GM20431 (cell line): ENCODE results near the gene PHF20.
"Not testable (repeated sequence)": the region's sequence is repeated elsewhere in the genome, so short reads cannot be mapped to it uniquely, and the experiment has no call there.

Source experiments
- in situ Hi-C: fragments of 300-500 bp; cut with MseI, MboI; formaldehyde crosslinking; loops from one replicate; pipeline ENCODE4 v1.15.0; 2020; ENCODE audit warnings: low sequenced_read_pairs; ENCODE audit not compliant: unreplicated experiment

PHF20 gene

GRCh38 chr20:35954200-35954906, 182.5 kb downstream of the PHF20 start, which contains the start of gene SCAND1:
Gene SCAND1, minus strand, starts transcription at chr20:35954502. Its CDS starts 218 bp downstream, at chr20:35954284.
- in situ Hi-C loops: no loop called here

DNA sequence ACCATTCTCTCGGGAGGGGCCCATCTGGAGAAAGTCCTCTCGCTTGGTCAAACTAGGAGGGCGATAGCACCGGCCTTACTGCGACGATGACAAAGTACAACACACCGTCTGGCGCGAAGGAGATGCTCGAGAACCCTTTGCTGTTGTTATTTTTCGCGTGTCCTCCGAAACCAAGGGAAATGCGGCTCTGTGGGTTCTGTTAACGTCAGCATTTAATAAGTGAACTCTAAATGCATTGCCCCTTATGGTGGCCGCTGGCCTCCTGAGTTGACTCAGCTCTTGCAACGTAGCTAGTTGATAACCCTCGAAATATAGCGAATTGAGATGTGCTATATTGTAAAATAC, 183.1 kb downstream of the PHF20 start:
- in situ Hi-C loops: no loop called here

- in situ Hi-C loops: no loop called here
Observed at GRCh38 chr20:35956616-35957015, 184.8 kb downstream of the PHF20 start.

DNA sequence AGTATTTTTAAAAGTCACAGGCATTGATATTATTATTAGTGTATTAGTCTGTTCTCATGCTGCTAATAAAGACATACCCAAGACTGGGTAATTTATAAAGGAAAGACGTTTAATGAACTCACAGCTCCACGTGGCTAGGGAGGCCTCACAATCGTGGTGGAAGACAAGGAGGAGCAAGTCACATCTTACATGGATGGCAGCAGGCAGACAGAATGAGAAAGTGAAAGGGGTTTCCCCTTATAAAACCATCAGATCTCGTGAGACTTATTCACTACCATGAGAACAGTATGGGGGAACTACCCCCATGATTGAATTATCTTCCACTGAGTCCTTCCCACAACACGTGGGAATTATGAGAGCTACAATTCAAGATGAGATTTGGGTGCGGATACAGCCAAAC, 187.5 kb downstream of the PHF20 start:
- in situ Hi-C loops: not testable (repeated sequence)

DNA sequence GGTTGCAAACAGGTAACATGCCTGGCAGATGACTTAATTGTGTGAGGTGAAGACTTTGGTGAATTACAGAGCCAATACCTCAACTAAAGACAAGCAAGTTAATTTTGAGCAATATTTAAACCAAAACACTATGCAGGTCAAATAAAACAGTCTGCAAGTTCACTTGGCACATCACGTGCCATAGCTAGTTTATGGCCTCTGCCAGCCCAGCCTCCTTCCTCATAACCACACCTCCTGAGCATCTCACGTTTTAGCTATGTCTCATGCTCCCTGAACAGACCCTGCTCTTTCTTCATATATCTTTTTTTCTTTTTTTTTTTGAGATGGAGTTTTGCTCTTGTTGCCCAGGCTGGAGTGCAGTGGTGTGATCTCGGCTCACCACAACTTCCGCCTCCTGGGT, 192.1 kb downstream of the PHF20 start:
- in situ Hi-C loops: no loop called here

GRCh38 chr20:35967979-35968640, 196.3 kb downstream of the PHF20 start, which contains the start of gene CNBD2:
Gene CNBD2, plus strand, starts transcription at chr20:35968590. Its CDS starts 173 bp downstream, at chr20:35968763.
- in situ Hi-C loops: no loop called here

DNA sequence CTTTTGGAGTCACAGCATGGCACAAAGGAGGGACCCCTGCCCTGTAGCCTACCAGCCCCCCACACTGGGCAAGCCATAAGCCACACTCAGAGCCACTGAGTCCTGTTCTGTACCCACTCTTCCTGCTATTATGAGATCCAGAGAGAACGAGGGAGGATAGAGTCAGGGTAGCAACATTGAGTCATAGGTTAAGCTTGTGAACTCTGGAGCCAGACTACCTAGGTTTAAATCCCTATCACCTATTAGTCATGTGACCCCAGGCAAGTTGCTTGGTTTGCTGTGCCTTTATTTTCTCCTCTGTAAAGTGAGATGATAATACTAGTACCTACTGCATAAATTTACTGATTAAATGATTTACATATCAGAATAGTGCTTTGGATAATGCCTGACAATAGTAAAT, 197.1 kb downstream of the PHF20 start:
- in situ Hi-C loops: no loop called here

DNA sequence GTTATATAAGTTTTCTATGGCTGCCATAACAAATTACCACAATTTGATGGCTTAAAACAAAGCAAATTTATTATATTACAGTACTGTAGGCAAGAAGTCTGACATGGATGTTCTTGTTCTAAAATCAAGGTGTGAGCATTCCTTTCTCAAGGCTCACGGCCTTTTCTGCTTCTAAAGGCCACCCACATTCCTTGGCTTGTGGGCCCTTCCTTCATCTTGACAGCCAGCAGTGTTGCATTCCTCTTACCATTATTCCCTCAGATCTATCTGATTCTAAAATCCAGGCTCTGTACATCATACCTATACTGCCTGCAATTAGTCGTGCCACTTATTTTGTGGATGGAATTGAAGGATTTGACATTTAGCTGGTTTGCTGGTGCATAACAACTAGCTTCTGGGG, 200.2 kb downstream of the PHF20 start:
- in situ Hi-C loops: no loop called here

DNA sequence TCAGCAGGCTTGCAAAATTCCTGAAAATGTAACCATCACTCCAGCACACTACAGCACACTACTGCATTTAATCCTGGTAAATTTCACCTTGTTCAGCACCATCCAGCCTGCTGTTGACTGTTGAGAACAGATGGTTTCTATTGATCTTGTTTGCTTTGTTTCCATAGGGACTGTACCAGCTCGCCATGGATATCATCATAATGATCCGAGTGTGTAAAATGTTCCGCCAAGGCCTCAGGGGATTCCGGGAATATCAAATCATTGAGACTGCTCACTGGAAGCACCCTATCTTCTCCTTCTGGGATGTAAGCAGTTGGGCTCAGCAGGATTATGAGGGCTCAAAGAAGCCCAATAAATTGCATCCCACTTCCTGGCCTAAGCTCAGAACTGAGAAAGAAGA, 200.6 kb downstream of the PHF20 start:
- in situ Hi-C loops: no loop called here

GRCh38 chr20:35974256-35974655, 202.4 kb downstream of the PHF20 start:
- in situ Hi-C loops: no loop called here

DNA sequence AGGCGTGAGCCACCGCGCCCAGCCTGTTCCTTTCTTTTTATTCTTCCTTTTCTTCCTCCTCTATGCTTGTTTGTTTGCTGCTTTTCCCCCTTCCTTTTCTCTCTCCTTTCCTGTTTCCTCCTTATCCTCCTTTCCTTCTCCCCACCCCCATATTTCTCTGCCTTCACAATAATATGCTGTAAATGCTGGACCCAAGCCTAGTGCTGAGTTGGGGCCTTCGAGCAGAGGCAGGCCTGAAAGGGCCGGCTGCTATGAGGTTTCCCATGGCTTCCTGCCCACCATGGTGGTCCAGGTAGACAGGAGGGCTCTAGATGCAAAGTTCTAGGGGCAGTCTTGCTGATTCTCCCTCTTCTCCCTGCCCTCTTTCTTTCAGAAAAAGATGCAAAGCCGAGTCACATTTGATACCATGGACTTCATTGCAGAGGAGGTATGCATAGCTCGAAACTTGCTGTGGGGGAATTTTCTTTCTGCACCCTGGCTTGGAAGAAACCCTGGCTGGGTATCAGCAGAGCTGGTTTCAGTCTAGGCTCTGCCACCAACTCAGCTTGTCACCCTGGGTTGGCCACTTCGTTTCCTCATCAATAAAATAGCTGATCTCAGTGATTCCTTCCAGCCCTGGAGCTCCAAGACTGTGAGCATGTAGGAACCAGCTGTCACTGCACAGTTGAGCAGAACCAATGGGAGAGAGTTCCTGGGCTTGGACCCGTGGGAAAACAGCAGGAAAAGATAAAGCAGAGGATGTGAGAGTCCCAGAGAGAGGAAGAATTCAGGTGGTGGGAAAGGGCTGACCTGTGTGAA, 204.0 kb downstream of the PHF20 start:
- in situ Hi-C loops: no loop called here

DNA sequence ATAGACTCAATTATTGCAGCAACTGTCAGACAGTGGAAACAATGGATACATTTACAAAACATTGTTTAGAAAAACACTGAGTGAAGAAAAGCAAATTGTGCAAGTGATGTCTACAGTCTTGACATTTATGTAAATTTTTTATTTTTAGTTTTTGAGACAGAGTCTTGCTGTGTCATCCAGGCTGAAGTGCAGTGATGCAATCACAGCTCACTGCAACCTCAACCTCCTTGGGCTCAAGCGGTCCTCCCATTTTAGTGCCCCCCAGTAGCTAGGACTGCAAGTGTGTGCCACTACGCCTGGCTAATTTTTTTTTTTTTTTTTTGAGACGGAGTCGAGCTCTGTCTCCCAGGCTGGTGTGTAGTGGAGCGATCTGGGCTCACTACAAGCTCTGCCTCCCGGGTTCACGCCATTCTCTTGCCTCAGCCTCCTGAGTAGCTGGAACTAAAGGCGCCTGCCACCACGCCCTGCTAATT, 206.3 kb downstream of the PHF20 start:
- in situ Hi-C loops: no loop called here

DNA sequence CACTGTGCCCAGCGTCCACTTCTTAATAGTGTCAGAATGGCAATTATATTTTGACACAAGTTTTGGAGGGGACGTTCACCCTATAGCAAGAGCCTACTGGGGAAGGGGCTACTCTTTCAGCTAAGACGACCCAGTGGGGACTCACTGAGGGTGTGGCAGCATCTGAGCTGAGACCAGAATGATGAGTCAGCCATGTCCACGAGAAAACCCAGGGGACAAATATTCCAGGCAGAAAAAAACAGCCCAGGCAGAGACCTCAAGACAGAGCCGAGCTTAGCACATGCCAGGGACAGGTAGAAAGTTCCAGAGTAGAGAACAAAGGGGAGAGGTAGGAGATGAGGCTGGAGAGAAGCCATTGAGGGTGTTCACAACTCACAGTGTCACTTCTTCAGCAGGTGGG, 207.7 kb downstream of the PHF20 start:
- in situ Hi-C loops: no loop called here

GRCh38 chr20:35981969-35982368, 210.2 kb downstream of the PHF20 start:
- in situ Hi-C loops: no loop called here

DNA sequence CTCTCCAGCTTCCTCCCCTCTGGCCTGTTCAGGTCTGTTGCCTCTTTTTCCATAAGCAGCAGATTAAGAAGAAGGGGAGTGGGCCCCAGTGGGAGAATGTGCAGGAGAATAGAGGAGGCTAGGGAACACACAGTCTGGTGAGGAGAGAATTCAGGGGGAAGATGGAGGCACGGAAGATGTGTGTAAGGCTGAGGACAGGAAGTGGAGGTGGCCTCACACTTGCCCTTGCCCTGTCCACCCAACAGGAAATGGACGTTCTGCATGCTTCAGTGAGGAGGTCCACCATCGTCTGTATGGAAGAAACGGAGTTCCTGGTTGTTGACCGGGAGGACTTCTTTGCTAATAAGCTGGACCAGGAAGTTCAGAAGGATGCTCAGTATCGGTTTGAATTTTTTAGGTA, 212.6 kb downstream of the PHF20 start:
- in situ Hi-C loops: no loop called here

GRCh38 chr20:35985806-35986205, 214.0 kb downstream of the PHF20 start:
- in situ Hi-C loops: no loop called here

GRCh38 chr20:35988910-35989463, 217.2 kb downstream of the PHF20 start:
- in situ Hi-C loops: no loop called here

DNA sequence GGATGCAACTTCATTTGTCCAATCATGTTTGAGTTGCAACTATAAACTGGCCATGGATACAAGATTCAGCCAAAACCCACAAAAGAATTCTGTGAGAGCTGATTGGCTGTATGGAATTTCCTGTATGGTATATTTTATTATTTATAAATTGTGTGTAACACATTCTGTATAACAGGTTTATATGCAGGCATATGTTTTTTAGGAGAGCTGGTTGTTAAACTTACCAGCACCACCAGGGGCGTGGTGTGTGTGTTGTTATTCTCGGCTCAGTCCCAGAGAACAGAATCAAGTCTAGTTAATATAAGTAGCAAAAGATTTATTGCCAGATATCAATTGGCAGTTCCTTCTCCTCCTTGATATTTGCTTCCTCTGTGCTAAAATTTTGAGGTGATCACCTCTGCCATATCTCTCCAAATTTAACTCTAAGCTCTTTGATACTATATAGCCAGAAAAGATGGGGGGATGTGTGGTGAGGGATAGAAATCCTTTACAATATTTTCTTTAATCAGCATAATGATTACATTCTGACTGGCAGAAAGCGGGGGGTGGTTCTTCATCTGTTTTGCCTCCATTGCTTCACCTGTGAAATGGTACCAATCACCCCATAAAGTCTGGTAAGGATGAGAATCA, 219.4 kb downstream of the PHF20 start:
- in situ Hi-C loops: no loop called here

DNA sequence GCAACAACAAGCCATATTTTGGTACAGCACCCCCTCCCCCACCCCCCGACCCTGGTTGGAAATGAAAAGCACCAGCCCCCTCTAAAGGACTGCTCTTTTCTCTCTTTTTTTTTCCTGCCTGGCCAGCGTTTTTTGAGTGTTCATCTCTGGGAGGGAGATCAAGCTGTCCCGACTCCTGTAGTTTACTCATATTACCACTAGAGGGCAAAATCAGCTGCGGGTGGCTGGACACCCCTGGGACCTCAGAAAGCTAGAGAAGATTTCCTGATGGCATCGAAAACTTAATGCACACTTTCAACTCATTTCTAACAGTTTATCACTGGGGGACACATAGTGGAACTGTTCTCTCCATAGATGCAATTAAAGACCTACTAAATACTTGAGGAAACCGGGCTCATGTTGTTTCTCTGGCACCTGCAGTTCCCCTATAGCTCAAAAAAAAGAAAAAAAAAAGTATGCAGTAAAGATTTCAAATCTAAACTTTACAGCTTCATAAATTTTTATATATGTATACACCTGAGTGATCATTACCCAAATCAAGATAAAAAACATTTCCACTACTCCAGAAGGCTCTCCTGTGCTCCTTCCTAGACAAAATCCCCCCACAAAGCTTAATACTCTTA, 221.0 kb downstream of the PHF20 start:
- in situ Hi-C loops: no loop called here
